Measurements from ENCODE around the gene RPL18.

RPL18 gene

DNA sequence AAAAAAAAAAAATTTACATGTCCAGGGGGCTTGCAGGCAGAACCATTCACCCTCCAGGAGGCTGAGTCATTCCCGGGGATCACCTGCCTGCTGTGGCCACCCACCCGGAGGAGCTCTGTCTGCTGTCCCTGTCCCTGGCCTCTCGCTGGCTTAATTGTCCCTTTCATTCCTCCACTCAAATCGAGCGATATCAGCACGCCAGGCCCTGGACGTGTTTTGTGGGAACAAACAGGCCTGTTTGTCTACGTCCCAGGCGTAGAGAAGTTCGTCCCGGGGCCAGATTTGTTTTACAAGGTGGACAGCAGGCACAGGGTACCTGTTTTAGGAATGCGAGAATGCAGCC, 45.8 kb downstream of the RPL18 start:
- DNase-seq = no peak

DNA sequence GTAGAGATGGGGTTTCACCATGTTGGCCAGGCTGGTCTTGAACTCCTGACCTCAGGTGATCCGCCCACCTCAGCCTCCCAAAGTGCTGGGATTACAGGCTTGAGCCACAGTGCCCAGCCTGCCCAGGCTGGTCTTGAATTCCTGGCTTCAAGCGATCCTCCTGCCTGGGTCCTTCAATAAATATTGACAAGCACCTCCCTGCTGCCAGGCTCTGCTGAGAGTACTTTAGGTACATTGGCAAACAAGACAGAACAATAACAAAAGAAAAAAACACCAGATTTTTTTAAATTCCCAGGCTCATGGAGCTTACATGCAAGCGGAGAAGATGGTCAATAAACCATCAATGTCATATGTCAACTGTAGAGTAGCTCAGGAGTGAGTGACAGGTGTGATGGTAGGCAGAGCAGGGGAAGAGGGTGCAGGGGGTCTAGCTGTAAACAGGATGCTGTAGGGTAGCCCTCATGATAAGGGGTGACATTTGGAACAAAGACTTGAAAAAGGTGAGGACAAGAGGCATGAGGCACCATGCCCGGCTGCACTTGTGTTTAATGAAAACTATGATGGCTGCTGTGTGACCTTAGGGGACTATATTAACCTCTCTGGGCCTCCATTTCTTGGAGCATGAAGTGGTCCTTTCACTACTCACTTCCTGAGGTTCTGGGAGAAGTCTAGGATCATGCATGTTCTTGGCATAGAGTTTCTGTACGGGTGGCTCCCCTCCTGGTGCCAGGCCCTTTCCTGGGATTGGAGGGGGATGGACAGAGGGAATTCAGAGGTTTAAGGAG, 47.4 kb downstream of the RPL18 start:
- no peak for DNase-seq

DNA sequence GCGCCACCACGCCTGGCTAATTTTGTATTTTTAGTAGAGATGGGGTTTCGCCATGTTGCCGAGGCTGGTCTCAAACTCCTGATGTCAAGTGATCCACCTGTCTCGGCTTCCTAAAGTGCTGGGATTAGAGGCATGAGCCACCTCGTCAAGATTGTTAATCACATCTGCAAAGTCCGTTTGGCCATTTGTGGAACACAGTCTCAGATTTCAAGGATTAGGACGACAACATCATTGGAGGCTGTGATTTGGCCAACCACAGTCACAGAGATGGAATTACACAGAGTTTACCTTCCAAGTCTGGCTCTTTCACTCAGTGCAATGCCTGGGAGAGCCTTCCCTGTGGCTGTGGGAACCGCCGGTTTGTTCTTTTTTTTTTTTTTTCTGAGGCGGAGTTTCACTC, 49.2 kb downstream of the RPL18 start:
- no peak for DNase-seq

DNA sequence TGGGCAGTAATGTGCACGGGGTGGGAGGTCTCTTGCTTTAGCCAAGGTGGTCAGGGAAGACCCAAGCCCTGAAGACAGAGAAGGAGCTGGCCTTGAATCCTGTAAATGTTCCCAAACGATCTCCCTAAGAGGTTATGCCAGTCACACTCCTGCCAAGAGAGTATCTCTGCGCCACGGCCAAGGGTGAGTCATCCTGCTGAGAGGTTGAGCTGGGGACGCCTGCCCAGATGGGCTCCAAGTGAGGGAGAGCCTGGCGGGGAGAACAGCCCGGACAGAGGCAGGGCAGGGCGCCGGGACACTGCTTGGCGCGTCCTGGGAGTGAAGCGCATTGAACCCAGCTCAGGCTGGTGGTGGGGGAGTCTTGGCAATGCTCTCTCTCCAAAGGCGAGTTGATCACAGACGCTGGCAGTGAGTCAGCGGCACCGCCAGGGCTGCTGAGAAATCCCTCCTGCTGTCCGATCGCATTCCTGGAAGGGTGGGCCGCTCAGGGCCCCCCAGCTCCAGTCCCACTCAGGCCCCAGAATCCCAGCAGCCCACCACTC, 50.6 kb downstream of the RPL18 start:
- DNase-seq = no peak

Data from stimulated activated CD8-positive, alpha-beta memory T cell treated with anti-CD3 and anti-CD28 coated beads, Interleukin-4, amount 100 ng/mL, for 48 hours (primary cell).